ENCODE measurements around the gene RAPGEF4. TPM values are rescaled to one million over a fixed set of nuclear protein-coding genes. Genes with fewer than 3 reads are reported as not detected.

The RAPGEF4 gene
- total and polyA plus RNA-seq, 2 of the 8 experiments (the other 6 are each of a cell fraction or from before 2014, with no cell fraction given): 1.2 to 2.6 TPM

DNA sequence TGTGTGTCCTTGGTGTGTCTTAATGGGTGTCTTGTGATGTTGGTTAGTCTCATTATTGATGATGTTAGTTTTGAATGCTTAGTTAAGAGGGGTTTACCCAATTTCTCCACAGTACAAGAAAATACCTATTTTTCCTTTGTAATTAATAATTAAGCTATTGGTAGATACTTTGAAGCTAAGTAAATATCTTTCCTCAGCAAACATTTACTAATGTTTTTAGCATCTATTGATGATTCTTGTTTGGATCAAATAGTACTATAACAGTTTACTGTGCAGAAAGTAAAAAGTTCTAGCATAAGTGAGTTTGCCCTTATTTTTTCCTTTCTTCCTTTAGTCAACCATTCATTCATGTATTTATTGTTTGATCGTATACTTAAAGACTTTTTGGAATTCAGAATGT lies 359.1 kb downstream of the RAPGEF4 start:
- no peak for FAIRE-seq
- Histone ChIP-seq H2AFZ (ENCODE audit: low read length) (no peak overlapping the region), H3K27me3 (replicated peaks in 1 of 4; ENCODE audit: control insufficient read depth in 3 of 4, extremely low read depth in 1 of 4, insufficient read depth in 3 of 4, low read length in 3 of 4) (no peaks in the 10 kb centered on the region), H2AK5ac (ENCODE audit: low read depth, low read length) (no peak overlapping the region), H2BK120ac (replicated peaks; ENCODE audit: low read depth, low read length) (no peak overlapping the region), H3K4me1 (replicated peaks in 1 of 4; ENCODE audit: control insufficient read depth in 3 of 4, insufficient read depth in 4 of 4, low read length in 3 of 4) (no peaks in the 10 kb centered on the region), H3K56ac (replicated peaks; ENCODE audit: insufficient read length, low read depth, low read length) (peak overlapping the region; percentile 0), H2BK12ac (ENCODE audit: low read depth, low read length) (no peak overlapping the region), H2BK20ac (ENCODE audit: low read length) (no peak overlapping the region), H3K23me2 (ENCODE audit: low read depth, low read length) (no peaks in the 10 kb centered on the region), H3K27ac (ENCODE audit: low read depth, low read length) (no peak overlapping the region), H2BK5ac (ENCODE audit: low read depth, low read length) (no peak overlapping the region), H3K9ac (replicated peaks in 1 of 4; ENCODE audit: extremely low read depth in 1 of 4, low read depth in 3 of 4, low read length in 3 of 4) (no peak overlapping the region), H4K20me1 (replicated peaks in 1 of 2; ENCODE audit: control insufficient read depth in 1 of 2, insufficient read depth in 2 of 2, low read length in 2 of 2) (no peaks in the 10 kb centered on the region), H3K18ac (ENCODE audit: extremely low read depth, low read length) (no peak overlapping the region), H2BK15ac (ENCODE audit: low read length) (no peak overlapping the region), H3K79me2 (ENCODE audit: control insufficient read depth in 1 of 2, insufficient read depth in 2 of 2, low read length in 2 of 2) (no peaks in the 10 kb centered on the region), H3K36me3 (ENCODE audit: control insufficient read depth in 2 of 4, insufficient read depth in 4 of 4, low read length in 3 of 4) (no peaks in the 10 kb centered on the region), H3K9me3 (ENCODE audit: insufficient read depth in 2 of 2, low read depth in 1 of 2, low read length in 1 of 2) (no peaks in the 10 kb centered on the region), H3K23ac (ENCODE audit: insufficient read length) (no peak overlapping the region), H4K5ac (ENCODE audit: insufficient read length, low read depth, low read length) (no peak overlapping the region), H3K4ac (replicated peaks; ENCODE audit: insufficient read length, low read depth, low read length) (no peak overlapping the region), H3K4me2 (ENCODE audit: insufficient read depth in 1 of 2, low read depth in 2 of 2, low read length in 2 of 2) (no peak overlapping the region), H3K4me3 (ENCODE audit: extremely low read depth in 1 of 4, insufficient read depth in 2 of 4, low read depth in 3 of 4, low read length in 4 of 4) (no peak overlapping the region), H4K8ac (ENCODE audit: extremely low read depth, insufficient read depth, low read length) (no peak overlapping the region), H4K91ac (replicated peaks; ENCODE audit: insufficient read length, low read length) (no peak overlapping the region), H3K79me1 (ENCODE audit: low read depth, low read length) (no peaks in the 10 kb centered on the region), H3K14ac (ENCODE audit: insufficient read length) (no peak overlapping the region)
- WGBS, 2 experiments (ENCODE audit: extremely low coverage in 1 of 2, insufficient coverage in 1 of 2, insufficient read length in 1 of 2, insufficient replicate concordance in 2 of 2, low coverage in 1 of 2, low lambda C conversion rate in 2 of 2, missing lambda C conversion rate in 1 of 2): 94% methylated on average over 1 of the region's 1 CpG; no CpG with 5 or more reads in 1 of the 2 experiments
- no peak for DNase-seq (ENCODE audit: low read depth in 1 of 2, low spot score in 2 of 2)
- CTCF ChIA-PET (ENCODE audit: partially characterized antibody): interaction anchor here (1.1 kb wide), 1 partner anchor 116 kb away, joined by 4 read pairs; no protein-coding TSS in a partner anchor
- POLR2A ChIA-PET (ENCODE audit: partially characterized antibody): no interaction called here
- TF ChIP-seq CREB1 (IDR thresholded peaks at IDR 0.05) (no peak), MAFK (IDR thresholded peaks at IDR 0.05; ENCODE audit: low read depth, low read length) (no peak), BACH1 (IDR thresholded peaks at IDR 0.05; ENCODE audit: low read length) (no peak), SAP30 (IDR thresholded peaks at IDR 0.05; ENCODE audit: insufficient read depth, insufficient replicate concordance, low read length) (no peak), CEBPB (IDR thresholded peaks at IDR 0.05; ENCODE audit: low read depth, low read length) (no peak), EZH2 (IDR thresholded peaks at IDR 0.05; ENCODE audit: low read depth, low read length, severe bottlenecking) (no peak), FOSL1 (IDR thresholded peaks at IDR 0.05; ENCODE audit: insufficient read depth, low read depth, low read length) (no peak), CBX5 (IDR thresholded peaks at IDR 0.05; ENCODE audit: low read depth, low read length) (no peak), TEAD4 (IDR thresholded peaks at IDR 0.05; ENCODE audit: low read depth, low read length) (no peak), POU5F1 (IDR thresholded peaks at IDR 0.05; ENCODE audit: low read depth, low read length) (no peak), EP300 (IDR thresholded peaks at IDR 0.05; ENCODE audit: borderline replicate concordance in 1 of 2, low read depth in 2 of 2, low read length in 2 of 2) (no peak), KDM1A (IDR thresholded peaks at IDR 0.05; ENCODE audit: borderline replicate concordance, low read length) (no peak)
- TF ChIP-seq, protein P1, sequence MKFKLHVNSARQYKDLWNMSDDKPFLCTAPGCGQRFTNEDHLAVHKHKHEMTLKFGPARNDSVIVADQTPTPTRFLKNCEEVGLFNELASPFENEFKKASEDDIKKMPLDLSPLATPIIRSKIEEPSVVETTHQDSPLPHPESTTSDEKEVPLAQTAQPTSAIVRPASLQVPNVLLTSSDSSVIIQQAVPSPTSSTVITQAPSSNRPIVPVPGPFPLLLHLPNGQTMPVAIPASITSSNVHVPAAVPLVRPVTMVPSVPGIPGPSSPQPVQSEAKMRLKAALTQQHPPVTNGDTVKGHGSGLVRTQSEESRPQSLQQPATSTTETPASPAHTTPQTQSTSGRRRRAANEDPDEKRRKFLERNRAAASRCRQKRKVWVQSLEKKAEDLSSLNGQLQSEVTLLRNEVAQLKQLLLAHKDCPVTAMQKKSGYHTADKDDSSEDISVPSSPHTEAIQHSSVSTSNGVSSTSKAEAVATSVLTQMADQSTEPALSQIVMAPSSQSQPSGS (IDR thresholded peaks at IDR 0.05; ENCODE audit: low read length): no peak

All from H1 (cell line).